Measurements from ENCODE around the gene GTF2F1. TPM values are rescaled to one million over a fixed set of nuclear protein-coding genes. Genes with fewer than 3 reads are reported as not detected.
"Not testable (repeated sequence)": the region's sequence is repeated elsewhere in the genome, so short reads cannot be mapped to it uniquely, and the experiment has no call there.

GTF2F1 gene
- total RNA-seq, 1 donor from 2014 or later: 36.0 TPM

DNA sequence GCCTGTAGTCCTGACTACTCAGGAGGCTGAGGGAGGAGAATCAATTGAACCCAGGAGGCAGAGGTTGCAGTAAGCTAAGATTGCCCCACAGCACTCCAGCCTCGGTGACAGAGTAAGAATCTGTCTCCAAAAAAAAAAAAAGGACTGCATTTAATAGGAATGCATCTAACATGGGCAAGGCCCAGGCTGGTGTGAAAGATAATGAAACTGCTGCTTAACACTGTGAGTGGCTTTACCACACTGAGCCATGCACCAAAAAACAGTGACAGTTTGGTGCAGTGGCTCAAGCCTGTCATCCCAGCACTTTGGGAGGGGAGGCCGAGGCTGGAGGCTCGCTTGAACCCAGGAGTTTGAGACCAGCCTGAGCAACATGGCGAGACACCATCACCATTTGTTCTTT lies 8.6 kb downstream of the GTF2F1 start:
- DNase-seq: no peak

DNA sequence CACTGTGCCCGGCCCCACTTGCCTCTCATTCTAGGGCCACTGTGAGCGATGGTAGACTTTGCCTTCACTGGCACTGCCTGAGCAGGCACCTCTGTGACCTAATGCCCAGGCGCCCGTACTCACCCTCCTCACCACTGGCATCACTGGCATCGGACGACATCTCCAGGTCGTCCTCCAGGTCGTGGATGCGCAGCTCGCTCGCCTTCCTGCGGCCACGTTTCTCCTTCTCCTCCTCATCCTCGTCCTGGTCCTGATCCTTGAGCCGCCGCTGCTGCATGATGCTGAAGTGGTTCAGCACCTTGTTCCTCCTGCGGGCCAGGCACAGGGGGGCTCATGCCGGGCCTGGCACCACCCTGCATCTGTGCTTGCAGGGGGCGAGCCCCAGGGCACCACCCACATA lies 9.8 kb downstream of the GTF2F1 start:
- no peak for DNase-seq

GRCh38 chr19:6381030-6381750 lies 11.8 kb downstream of the GTF2F1 start:
- no peak for DNase-seq

DNA sequence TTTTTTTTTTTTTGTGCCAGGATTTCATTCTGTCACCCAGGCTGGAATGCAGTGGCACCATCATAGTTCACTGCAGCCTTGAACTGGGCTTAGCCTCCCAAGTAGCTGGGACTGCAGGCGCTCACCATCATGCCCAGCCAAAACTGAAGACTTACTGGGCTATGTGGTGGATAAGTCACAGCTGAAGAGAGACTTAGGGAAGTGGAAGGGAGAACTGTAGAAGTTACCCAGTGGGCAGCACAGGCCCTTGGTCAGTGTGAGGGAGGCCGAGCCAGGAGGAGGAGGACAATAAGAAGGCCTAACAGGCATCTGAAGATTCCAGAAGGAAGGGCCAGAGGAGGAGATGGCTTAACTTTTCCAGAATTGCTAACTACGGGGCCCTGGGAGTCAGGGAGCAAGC lies 13.2 kb downstream of the GTF2F1 start:
- no peak for DNase-seq

DNA sequence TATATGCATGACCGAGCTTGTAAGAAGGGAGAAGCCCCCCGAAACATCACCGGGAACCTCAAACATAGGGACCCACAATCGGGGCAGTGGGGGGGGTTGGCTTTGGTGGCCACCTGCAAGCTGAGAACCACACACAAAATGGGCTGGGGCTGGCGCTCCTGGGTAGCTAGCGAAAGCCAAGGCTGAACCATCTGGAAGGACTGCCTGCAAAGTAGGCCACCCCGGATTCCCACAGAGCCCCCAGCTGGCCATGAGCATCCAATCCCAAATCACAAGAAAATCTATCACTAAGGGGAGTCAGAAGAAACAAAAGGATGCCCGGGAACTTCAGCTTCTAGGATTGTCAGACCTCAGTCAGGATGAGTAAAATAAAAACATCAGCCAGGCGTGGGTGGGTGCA lies 14.5 kb downstream of the GTF2F1 start:
- DNase-seq: no peak

GRCh38 chr19:6378041-6378440 lies 14.9 kb downstream of the GTF2F1 start:
- DNase-seq: no peak

DNA sequence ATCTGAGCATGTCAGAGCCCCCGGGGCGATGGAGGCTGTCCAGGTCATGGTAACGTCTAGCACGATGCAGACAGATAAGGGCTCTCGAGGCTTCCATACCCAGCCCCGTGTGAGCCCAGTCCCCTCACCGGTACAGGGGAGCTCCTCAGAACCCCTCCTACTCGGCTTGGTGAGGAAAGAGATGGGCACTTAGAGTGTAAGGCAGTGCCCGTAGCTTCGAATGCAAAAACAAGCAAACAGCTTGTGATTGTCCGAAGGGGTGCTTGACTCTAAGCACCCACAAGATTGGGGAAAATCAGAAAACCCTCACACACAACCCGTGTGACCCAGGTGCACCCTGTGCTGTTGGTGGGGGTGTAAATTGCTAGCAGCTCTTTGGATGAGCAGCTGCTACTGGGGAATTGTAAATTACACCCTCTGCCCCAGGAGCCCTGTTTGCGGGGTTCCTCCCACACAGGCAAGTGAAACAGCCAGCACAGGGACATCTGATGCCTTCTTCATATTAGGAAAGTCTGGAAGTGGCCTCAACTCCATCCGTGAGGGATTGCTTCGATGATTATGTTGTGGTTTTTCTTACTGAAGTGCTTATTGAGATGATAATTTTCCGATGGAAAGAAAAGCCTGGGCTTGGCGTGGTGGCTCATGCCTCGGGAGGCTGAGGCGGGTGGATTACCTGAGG lies 16.3 kb downstream of the GTF2F1 start:
- DNase-seq: no peak

DNA sequence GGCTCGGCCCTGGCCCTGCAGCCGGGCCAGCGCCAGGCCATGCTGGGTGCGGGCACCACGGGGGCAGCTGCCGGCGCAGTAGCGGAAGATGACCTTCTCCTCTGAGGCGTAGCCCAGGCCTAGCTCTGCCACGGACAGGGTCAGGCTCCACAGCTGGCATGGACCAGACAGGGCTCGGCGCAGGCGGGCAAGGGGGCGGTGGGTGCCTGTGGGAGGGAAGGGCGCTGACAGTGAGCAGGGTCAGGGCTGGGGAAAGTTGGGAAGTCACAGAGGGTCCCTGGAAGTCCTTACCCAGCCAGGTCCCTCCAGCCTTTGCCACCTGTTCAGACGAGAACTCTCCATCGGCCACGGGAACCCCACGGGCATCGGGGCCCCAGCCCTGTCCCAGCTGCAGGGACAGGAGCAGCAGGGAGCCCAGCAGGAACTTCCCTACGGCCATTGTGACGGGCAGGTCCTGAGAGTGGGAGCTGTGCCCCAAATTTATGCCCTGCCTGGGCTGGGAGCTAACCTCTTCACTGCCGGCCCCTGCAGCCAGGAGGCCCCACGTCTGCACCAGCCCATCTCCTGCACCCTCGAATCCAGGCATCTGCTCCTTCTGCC lies 17.5 kb downstream of the GTF2F1 start, which contains the start of gene PSPN:
Gene PSPN, minus strand, starts transcription at position 523 of the 600 bp plus-strand sequence. Its CDS starts 84 bp downstream, at position 439.
- no peak for DNase-seq

- DNase-seq: no peak
Observed at GRCh38 chr19:6374711-6375410, 18.1 kb downstream of the GTF2F1 start.

DNA sequence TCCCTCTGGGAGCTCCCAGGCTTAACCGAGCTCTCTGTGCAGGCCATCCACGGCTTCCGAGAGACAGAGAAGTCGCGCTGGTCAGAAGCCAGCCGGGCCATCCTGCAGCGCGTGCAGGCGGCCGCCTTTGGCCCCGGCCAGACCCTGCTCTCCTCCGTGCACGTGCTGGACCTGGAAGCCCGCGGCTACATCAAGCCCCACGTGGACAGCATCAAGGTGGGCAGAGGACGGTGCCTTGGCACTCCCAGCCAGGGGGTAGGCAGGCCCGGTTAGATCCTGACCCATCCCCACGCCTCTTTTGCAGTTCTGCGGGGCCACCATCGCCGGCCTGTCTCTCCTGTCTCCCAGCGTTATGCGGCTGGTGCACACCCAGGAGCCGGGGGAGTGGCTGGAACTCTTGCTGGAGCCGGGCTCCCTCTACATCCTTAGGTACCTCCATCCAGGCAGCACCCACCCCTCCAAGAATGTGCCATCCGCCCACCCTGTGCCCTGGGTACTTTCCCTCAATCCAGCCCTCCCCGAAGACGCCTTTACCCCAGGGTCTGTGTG lies 18.7 kb downstream of the GTF2F1 start:
- no peak for DNase-seq

GRCh38 chr19:6373813-6374108 lies 19.2 kb downstream of the GTF2F1 start:
- DNase-seq: no peak

- DNase-seq: peak; percentile 98
Observed at GRCh38 chr19:6373096-6373812, 19.7 kb downstream of the GTF2F1 start.

- DNase-seq: peak; percentile 98
Observed at GRCh38 chr19:6372594-6373095, 20.3 kb downstream of the GTF2F1 start, which contains the start of gene ALKBH7. Gene ALKBH7, plus strand, starts transcription at chr19:6372794. Its CDS starts 27 bp downstream, at chr19:6372821.

GRCh38 chr19:6364353-6364752 lies 28.6 kb downstream of the GTF2F1 start:
- no peak for DNase-seq

DNA sequence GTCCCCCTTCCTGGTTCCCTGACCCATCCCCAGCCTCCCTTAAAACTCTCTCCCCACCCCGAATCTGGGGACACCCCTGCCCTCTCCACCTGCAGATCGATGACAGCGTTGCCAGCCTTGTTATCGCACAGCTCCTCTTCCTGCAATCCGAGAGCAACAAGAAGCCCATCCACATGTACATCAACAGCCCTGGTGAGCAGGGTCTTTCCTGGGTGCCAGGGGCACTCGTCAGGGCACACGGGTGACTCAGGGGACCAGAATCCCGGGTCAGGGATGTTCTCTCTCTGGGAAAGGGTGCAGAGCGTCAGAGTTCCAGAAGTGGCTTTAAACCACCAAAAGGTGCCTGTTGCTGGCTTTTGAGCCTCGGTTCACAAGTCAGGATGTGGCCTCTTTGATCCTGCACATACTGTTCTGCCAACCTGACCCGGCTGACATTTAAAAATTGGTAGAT lies 30.6 kb downstream of the GTF2F1 start:
- no peak for DNase-seq

DNA sequence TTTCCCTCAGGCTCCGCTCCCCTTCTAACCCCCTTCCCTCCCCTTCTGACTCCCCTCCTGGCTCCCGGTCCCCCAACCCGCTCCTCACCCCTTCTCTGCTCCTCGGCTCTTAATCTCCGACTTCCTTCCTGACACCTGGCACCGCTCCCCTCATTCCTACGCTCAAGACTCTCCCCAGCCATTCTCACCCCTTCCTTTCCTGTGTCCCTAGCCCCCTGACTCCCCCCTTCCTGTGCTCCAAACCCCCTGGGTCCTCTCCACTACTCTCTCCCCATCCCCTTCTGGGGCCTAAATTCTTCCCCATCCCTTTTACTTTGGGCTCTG lies 31.0 kb downstream of the GTF2F1 start:
- no peak for DNase-seq

DNA sequence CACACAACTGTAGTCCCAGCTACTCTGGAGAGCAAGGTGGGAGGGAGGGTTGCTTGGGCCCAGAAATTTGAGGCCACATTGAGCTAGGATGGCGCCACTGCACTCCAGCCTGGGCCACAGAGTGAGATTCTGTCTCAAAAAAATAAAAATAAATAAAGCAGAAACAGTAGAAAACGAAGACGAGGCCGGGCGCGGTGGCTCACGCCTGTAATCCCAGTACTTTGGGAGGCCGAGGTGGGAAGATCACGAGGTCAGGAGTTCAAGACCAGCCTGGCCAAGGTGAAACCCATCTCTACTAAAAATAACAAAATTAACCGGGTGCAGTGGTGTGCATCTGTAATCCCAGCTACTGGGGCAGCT lies 32.1 kb downstream of the GTF2F1 start:
- DNase-seq: not testable (repeated sequence)

DNA sequence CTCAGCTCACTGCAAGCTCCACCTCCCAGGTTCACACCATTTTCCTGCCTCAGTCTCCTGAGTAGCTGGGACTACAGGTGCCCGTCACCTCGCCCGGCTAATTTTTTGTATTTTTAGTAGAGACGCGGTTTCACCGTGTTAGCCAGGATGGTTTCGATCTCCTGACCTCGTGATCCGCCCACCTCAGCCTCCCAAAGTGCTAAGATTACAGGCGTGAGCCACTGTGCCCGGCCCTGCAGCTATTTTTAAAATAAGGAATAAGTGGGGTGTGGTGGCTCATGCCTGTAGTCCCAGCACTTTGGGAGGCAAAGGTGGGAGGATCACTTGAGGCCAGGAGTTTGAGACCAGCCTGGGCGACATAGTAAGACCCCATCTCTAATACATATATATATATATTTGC lies 32.5 kb downstream of the GTF2F1 start:
- DNase-seq: not testable (repeated sequence)

DNA sequence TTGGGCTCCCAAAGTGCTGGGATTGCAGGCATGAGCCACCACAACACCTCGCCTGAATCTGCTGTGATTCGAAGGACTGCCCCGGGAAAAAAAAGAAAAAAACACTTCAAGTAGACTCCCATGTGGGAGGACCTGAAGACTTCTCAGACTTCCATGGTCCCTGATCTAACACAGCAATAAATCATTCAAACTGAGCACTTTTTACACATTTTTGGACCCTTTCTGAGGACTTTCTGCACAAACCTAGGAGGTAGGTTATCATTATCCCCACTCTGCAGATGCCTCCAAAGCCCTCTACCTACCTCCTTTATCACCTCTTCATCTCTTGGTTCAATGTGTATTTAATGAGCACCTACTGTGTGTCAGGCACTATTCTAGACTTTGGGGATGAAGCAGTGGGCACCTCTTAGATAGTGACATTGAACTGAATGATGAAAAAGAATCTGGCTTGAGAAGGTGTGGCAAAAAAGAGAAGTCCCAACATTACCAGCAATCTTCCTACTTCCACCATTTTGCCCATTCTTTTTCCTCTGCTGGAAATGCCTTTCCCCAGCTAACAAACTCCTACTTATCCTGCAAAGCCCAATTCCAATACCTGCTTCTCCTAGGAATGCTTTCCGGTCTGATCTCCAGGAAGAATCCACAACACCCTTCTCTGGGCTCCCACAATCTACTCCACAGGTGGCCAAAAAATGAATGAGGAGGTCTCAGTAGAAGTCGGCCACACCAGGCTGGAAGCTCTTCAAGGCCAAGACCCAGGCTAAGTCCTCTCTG lies 33.2 kb downstream of the GTF2F1 start:
- DNase-seq: no peak

GRCh38 chr19:6358003-6358402 lies 35.0 kb downstream of the GTF2F1 start:
- DNase-seq: no peak

- no peak for DNase-seq
Observed at GRCh38 chr19:6357174-6357573, 35.8 kb downstream of the GTF2F1 start.
